SK-MEL-5 (cell line): ENCODE data around the gene EIF5AL1. TPM values are rescaled to one million over a fixed set of nuclear protein-coding genes. Genes with fewer than 3 reads are reported as not detected.
A peak's percentile ranks its signal among the peaks of the same experiment; 100 is the strongest.
"Not testable (repeated sequence)": the region's sequence is repeated elsewhere in the genome, so short reads cannot be mapped to it uniquely, and the experiment has no call there.

Source experiments
- DNase-seq: peaks from one replicate; pipeline ENCODE4 v3.0.0-alpha.2; 2016; ENCODE audit warnings: low read depth, low spot score
- in situ Hi-C: cut with HindIII; loops from 2 replicates; pipeline ENCODE4 v1.10.0; 2016; ENCODE audit warnings: low sequenced_read_pairs, high pct_unique_total_duplicates, low pct_unique_long_range_greater_than_20kb
- polyA plus RNA-seq, 2 experiments: library from polyadenylated mRNA; depleted of rRNA; stranded (reverse); fragments of >200 nt; gene quantifications; 2 replicates each; pipeline ENCODE4 v1.2.3, GENCODE V29; 2015
- total RNA-seq: library from RNA; depleted of rRNA; stranded (reverse); fragments of >200 nt; shearing (Covaris generic); gene quantifications from 2 replicates; pipeline ENCODE4 v1.2.3, GENCODE V29; 2014; rRNA removed

Gene EIF5AL1
- 0.58 and 0.59 TPM in 2 replicates for total RNA-seq
- 1.8 and 2.4 TPM in 2 replicates for polyA plus RNA-seq (2015; cell fraction: cytosol; rRNA removed)
- 0.12 and 0.89 TPM in 2 replicates for polyA plus RNA-seq (2015; cell fraction: nucleus; rRNA removed)

GRCh38 chr10:79511891-79512583 lies at the start of gene EIF5AL1:
EIF5AL1 (plus strand) TSS chr10:79512533; CDS start chr10:79512650, 117 bp downstream.
- DNase-seq, in situ Hi-C loops: not testable (repeated sequence)

GRCh38 chr10:79463578-79464496 lies 48.5 kb upstream of the EIF5AL1 start:
- in situ Hi-C loops: no loop called here
- peak; percentile 17 for DNase-seq

GRCh38 chr10:79465341-79465740 lies 47.0 kb upstream of the EIF5AL1 start:
- no peak for DNase-seq
- in situ Hi-C loops: no loop called here

- DNase-seq: no peak
- in situ Hi-C loops: no loop called here
Measured at GRCh38 chr10:79468015-79468560, 44.2 kb upstream of the EIF5AL1 start.

- no peak for DNase-seq
- in situ Hi-C loops: no loop called here
Measured at GRCh38 chr10:79468841-79469585, 43.3 kb upstream of the EIF5AL1 start.

- no peak for DNase-seq
- in situ Hi-C loops: no loop called here
Measured at GRCh38 chr10:79470096-79470495, 42.2 kb upstream of the EIF5AL1 start.

GRCh38 chr10:79471776-79472175 lies 40.6 kb upstream of the EIF5AL1 start:
- DNase-seq: no peak
- in situ Hi-C loops: no loop called here

- DNase-seq: no peak
- in situ Hi-C loops: no loop called here
Measured at GRCh38 chr10:79472449-79472848, 39.9 kb upstream of the EIF5AL1 start.

- no peak for DNase-seq
- in situ Hi-C loops: no loop called here
Measured at GRCh38 chr10:79472951-79473350, 39.4 kb upstream of the EIF5AL1 start.

- in situ Hi-C loops: no loop called here
- DNase-seq: no peak
Measured at GRCh38 chr10:79473496-79474095, 38.7 kb upstream of the EIF5AL1 start.

GRCh38 chr10:79475119-79475653 lies 37.1 kb upstream of the EIF5AL1 start:
- in situ Hi-C loops: loop anchor here (25.0 kb wide), 1 partner anchor 113 kb away; no protein-coding TSS in a partner anchor
- DNase-seq: no peak

GRCh38 chr10:79475877-79476276 lies 36.5 kb upstream of the EIF5AL1 start:
- no peak for DNase-seq
- in situ Hi-C loops: loop anchor here (25.0 kb wide), 1 partner anchor 114 kb away; no protein-coding TSS in a partner anchor

GRCh38 chr10:79476645-79477044 lies 35.7 kb upstream of the EIF5AL1 start:
- in situ Hi-C loops: loop anchor here (25.0 kb wide), 1 partner anchor 114 kb away; no protein-coding TSS in a partner anchor
- no peak for DNase-seq

- in situ Hi-C loops: loop anchor here (25.0 kb wide), 1 partner anchor 115 kb away; no protein-coding TSS in a partner anchor
- DNase-seq: no peak
Measured at GRCh38 chr10:79477456-79477855, 34.9 kb upstream of the EIF5AL1 start.

- in situ Hi-C loops: loop anchor here (25.0 kb wide), 1 partner anchor 117 kb away; no protein-coding TSS in a partner anchor
Measured at GRCh38 chr10:79479283-79479909, 32.9 kb upstream of the EIF5AL1 start.

GRCh38 chr10:79482304-79482703 lies 30.0 kb upstream of the EIF5AL1 start:
- DNase-seq: no peak
- in situ Hi-C loops: loop anchor here (25.0 kb wide), 1 partner anchor 120 kb away; no protein-coding TSS in a partner anchor

More at GRCh38 chr10:79479283-79479909, 32.9 kb upstream of the EIF5AL1 start:
- DNase-seq: no peak
